HG03097 (cell line): ENCODE data around the gene RACGAP1.
"Not testable (repeated sequence)": the region's sequence is repeated elsewhere in the genome, so short reads cannot be mapped to it uniquely, and the experiment has no call there.

Experiments
- ATAC-seq: cut with Tn5 transposase; IDR thresholded peaks from one replicate; pipeline ENCODE4 v1.9.1; 2021; ENCODE audit not compliant: unreplicated experiment, low FRiP score

Gene RACGAP1

DNA sequence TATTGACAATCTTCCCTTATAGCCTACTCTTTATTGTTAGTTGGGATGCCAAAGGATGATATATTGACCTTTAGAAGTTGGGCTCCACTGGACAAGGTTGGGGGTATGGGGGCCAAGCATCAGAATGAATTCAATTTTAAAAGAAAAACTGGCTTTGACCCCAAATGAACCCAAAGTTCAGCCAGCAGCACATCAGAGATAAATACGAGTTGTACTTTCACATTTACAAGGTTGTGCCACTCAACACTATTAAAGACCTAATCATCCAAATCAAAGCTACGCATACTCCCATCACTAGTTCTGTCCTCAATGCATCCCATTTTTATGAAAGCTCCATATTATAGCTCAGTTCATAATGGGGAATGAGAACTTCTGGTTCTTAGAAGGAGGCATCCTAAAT lies 35.9 kb downstream of the RACGAP1 start:
- not testable (repeated sequence) for ATAC-seq

DNA sequence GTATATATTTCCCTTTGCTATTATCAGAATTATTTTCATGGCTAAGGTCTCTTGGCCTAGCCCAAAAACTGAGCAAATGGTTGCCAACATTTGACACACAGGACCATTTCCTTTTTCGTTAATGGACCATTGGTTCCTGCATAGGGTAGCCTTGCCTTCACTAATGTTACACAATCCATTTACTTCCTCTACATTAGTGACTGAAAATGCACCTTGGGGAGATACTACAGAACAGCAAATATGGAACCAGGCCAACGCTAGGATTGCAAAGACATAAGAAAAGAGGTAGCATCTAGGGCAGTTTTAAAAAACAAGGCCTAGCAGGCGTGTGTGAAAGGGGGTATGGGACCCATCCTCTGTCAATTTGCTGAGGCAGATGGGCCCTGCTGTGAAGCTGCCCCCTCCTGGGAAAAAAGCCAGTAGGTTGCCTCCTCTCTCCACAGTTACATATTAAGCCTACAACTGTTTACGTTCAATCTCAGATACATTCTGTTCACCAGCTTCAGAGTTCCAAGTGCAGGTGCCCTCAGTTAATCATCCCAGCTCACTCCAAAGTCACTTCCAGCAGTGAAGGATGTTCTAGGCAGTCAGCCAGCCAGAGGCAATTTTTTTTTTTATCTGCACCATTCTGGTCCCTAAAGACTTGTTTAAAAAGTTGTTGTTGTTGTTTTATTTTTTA lies 37.5 kb downstream of the RACGAP1 start:
- ATAC-seq = no peak

DNA sequence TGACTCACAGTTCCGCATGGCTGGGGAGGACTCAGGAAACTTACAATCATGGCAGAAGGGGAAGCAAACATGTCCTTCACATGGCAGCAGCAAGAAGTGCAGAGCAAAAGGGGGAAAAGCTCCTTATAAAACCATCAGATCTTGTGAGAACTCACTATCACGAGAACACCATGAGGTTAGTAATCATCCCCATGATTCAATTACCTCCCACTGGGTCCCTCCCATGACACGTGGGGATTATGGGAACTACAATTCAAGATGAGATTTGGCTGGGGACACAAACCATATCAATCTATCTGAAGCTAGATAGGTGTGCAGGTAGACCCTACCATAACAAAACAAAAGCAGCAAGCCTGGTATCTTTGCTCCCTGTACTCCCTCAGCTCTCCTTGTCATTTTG lies 38.8 kb downstream of the RACGAP1 start:
- ATAC-seq = not testable (repeated sequence)

DNA sequence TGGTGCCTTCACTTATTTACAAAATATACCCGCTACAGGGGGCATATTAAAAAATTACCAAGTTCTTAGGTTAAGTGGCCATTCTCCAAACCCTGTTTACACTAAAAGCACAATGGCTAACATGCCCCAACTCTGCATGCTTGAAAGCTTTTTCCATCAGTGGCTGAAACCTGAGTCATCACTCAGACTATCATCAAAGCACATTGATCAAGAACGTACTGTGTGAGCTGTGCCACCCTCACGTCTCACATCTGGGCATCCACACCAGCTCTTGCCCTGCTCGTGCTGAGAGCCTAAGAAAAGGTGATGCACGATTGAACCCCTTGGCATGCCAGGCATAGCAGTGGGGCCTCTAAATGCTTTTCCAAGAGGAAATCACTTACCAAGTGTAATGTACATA lies 39.3 kb downstream of the RACGAP1 start:
- ATAC-seq = no peak

DNA sequence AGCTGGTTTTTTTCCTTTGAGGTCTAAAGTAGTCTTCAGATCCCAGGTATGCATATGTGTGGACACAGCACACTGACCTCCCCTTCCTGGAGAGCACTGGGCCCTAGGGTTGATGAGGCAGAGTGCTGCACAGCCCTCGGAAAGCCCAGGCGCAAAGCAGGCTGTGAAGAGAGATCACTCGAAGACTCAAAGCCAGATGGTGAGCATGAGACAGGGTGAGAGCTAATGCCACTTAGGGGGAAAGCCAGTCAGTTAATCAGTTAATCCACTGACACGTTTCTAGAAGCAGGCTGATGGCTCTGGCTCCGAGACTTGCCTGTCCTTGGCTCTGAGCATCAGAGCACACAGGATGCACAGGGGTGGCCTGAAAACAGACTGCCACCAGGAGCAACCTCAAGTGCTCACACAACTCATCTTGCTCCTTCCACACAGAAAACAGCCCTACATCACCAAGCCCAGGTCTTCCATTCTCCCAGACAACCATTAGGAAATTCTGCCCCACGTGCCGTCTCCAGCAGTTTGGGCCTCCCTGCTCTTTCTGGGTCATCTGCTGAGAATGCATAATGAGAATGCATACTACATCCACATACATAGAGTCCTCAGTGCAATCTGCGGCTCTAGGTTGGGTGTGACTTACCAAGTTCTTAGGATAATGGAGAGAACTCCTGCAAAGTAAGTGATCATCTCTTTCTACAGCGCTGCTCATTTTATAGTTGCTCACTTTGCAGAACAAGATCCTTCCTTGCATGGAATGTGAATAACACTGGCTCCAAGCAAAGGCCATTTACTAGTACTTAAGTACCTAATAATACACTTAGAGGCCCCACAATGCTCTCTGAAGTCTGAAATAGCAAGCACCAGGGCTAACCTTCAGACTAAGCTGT lies 40.6 kb downstream of the RACGAP1 start:
- no peak for ATAC-seq

DNA sequence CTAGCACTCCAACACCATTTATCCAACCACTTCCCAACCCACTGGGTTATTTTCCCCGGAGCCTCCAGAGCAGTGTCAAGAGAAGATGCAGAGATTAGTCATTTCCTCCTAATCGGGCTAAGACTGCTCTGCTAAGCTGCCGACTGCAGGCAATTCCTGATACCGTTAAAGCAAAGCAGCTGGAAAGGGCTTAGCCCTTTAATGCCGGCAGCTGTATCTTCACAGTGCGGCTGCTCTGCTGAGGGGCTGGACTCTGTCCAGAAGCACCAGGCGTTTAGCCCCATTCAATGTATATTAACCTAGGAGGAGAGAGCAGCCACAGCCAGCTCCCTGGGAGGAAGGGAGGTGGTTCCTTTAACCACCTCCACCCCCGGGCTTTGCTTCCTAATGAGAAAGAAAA lies 41.4 kb downstream of the RACGAP1 start:
- no peak for ATAC-seq

DNA sequence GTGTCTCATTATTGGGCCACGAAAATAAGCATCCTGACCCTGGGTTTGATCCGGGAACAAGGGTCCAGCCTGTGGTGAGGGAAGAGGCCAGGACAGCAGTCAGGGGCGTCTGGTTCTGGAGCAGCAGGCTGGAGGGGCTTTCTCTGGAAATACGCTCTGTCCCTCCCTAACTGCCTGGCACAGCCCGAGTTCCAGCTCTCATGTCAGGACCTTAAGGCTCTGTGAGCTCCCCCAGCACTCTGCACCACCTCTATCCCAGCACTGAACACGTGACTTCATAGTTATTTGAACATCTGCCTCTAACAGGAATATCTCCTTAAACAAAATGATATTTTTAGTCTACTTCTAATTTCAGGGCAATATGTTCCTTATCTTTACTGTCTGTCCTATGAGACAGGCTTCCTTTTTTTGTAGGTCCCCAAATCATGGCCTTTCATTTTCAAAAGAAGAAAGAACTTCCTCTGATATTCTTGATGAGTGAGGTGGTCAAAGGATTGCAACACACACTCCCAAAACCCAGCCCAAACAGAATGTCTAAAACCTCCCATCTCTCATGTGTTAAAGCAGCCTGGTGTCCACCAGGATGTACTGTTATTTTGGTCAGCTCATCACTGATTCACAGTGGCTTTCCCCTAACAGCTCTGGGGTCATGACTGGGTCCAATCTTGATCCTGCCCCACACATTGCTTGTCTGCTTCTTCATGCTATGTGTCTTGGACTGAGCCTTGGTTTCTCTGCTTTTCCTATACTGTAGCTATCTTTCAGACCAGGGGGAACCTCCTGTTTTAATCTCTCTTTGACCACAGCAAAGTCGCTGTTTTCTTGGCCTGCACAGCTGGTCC lies 42.8 kb downstream of the RACGAP1 start:
- ATAC-seq = no peak

DNA sequence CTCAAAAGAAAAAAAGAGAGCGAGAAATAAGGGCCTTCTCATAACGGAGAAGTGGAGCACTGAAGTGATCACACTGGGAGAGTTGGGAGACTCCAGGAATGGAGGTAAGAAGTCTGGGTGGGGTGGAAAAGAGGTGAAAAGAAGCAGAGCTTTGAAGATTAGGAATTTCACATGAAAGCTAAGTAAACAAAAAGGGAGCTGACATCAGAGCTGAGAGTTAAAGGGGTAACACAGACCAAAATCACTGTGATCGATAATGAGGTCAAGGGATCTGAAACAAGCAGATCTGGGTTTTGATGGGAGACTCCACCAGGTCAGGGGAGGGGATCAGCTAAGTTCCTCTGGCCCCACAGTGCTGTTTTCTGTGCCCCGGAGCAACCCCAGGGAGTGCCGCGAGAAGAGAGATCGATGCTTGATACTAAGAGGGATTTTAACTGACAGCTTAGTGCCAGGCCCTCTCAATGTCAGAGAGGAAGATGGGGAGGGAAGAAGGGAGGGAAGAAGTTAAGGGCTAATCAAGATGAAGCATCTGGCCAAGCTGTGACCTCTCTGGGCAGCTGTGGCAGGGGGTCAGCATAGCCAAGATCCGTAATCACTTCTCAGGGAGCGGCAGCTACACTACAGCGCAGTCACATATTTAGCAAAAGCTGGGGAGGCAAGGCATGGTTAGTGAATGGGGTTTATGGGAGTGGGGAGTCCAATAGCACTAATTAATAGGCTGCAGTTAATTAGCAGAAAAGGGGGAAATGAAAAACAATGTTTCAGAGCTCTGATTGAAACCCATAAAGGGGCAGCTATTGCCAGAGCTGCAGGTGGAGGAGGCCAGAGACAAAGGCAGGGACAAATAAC lies 44.6 kb downstream of the RACGAP1 start:
- no peak for ATAC-seq

DNA sequence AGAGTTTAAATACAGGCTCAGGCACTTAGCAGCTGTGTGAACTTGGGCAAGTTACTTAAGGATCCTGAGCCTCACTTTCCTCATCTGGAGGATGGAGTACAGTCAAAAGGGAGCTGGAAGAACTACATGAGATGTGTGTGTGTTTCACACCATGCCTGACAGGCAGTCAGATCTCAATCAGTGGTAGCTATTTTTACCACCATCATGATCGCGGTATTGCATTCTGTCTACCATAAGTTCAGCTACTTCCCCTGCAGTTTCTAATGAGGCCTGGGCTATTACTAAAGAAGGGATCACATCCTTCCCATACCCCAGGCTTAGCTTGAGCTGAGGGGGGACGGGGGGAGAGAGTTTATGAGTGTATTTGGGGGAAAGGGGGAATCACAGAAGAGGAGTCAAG lies 45.5 kb downstream of the RACGAP1 start:
- ATAC-seq = no peak

DNA sequence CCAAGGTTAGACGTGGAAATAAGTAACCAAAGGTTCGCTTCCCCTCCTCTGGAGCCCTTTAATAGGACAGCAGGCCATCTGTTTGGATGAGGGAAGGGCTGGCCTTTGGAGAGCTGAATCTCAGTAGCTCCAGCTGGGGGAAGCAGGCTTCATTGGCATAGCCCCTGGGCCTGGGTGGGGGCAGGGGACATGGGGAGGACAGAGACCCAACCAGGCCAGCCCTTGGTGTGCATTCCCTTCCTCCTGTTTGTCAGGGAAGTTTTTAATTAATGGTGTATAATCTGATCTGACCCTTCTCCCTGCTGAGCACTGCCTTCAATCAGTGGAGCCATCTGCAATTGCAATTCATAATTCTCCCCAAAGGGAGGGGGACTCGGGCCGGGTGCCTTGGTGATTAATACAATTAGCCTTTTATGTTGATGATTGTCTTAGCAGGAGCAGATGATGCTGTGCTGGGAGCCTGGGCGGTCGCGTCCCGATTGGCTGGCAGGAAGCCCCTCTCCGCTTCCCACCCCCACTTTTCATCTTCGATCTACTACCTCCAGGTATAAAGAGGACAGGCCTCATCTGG lies 46.2 kb downstream of the RACGAP1 start:
- no peak for ATAC-seq

DNA sequence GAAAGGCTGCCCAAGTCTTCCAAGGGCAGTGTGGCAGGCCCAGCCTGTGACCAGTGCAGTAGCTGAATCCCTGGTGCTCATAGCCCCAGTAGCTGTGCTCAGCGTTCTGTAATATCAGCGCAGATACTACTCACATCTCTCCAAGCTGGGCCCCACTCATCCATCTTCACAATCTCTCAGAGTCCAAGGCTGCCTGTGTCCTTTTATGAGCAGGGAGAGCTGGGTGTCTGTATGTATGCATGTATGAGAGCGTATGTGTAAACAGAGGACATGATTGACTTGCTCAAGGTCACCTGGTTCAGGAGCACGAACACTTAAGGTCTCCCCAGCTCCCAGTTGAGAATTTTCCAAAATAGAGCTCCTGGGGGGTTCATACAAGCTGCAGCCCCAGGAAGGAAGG lies 47.2 kb downstream of the RACGAP1 start:
- ATAC-seq = no peak

DNA sequence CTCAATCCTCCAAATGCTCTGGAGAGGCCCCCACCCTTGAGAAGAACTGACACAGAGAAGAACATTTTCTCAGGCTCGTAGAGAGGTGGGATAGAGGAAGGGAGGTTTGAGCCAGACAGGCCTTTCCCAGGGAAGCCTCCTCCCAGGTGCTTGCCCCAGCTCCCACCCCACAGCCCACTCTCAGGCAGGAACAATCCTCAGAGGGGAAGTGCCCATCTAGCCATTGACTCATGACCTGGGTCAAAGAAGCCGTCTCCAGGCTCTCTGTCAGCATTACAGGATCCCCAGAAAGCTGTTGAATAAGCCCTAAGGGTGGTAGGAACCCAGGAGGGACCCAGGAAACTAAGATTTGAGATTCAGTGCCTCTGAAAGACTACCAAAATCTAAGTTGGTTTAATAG lies 48.7 kb downstream of the RACGAP1 start:
- ATAC-seq = no peak

DNA sequence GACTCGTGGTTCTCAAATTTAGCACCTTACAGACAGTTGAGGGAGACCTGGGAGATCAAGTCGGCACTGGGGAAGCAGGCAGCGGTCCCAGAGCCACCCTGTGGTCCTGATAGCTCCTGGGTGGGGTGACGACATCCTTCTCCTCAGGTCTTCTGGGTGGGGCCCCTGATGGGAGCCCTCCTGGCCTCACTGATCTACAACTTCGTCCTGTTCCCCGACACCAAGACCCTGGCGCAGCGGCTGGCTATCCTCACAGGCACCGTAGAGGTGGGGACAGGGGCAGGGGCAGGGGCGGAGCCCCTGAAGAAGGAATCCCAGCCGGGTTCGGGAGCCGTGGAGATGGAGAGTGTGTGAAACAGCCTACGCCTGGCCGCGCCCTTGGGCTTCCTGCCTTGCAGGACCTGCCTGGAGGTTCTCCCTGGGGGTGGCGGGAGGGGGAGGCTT lies 50.0 kb downstream of the RACGAP1 start:
- ATAC-seq = no peak

DNA sequence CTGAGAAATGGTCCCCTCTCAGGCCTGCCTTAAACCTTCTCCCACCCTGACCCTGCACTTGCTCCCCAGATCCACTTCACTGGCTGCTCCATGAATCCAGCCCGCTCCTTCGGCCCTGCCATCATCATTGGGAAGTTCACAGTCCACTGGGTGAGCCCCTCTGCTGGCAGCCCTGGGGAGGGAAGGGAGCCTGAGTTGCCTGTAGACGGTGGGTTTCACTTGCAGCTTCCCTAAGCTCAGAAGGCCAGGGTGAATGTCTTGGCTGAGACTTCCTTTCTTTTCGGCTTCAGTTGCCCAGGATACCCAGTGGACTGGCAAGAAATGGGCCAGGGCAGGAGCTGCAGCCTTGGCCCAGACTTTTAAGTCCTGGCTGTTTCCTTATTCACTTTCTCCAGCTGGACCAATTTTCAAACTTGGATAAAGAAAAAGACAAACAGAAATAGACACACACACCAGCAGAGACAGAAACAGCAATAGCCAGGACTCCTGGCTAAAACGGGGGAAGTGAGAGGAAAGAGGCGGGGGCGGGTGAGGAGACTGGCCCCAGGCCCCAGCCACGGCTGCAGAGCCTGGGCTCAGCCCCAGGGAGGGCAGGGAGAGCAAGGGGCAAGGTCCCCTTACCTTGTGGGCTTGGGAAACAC lies 50.5 kb downstream of the RACGAP1 start:
- ATAC-seq = no peak

DNA sequence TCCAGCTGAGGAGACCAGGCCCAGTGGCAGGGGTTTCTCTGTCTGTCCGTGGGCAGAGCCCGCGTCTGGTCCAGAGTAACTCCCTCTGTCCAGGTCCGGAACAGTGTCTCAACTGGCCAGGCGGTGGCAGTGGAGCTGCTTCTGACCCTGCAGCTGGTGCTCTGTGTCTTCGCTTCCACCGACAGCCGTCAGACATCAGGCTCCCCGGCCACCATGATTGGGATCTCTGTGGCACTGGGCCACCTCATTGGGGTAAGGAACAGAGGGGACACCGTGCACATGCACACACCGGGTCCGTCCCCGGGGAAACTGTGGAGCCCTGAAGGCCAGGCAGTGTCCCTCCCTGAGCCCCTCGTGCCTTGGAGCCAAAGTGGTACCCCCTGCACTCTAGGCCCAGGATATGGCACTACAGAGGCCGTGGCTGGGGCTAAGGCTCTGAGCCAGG lies 51.0 kb downstream of the RACGAP1 start:
- ATAC-seq = no peak

DNA sequence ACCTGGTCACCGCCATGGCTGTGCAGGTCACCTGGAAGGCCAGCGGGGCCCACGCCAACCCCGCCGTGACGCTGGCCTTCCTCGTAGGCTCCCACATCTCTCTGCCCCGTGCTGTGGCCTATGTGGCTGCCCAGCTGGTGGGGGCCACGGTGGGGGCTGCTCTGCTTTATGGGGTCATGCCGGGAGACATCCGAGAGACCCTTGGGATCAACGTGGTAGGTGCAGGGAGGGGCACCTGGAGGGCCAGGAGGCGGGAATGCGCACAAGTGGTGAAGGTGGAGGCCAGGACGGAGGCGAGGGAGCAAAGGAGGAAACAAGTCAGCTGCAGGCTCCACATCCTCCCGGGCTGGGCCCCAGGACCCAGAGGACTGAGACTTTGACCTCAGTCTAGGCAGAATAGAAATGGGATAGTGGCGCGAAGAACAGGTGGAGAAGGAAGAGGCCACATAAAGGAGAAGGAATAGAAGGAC lies 51.9 kb downstream of the RACGAP1 start:
- ATAC-seq = no peak

DNA sequence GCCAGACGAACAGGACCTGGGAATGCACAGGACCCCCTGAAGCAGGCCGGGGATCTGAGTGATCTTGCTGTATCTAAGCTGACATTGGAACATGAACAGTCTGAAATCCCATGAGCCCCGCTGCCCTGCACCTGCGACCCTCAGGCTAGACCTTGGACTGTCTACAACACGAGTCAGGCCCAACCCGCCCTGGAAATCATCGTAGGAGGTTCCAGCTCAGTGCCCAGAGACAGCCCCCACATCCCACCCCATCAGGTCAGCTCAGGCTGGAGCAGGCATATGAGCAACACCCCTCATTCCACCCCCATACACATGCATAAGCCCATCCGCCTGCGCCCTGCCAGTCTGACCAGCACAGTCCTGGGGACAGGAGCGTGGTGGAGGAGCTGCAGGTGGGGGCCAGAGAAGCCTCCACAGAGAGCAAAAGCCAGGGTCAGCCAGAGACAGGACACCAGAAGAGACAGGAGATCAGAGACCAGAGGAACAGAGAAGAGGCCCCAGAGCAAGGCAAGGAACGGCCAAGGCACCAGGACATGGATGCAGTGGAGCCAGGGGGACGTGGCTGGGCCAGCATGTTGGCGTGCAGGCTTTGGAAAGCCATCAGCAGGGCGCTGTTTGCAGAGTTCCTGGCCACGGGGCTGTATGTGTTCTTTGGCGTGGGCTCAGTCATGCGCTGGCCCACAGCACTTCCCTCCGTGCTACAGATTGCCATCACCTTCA lies 52.5 kb downstream of the RACGAP1 start, which contains the start of gene AQP6:
TSS of gene AQP6 (plus strand) at position 307 of the 720 bp plus-strand sequence. CDS start at position 534, 227 bp downstream.
- no peak for ATAC-seq

DNA sequence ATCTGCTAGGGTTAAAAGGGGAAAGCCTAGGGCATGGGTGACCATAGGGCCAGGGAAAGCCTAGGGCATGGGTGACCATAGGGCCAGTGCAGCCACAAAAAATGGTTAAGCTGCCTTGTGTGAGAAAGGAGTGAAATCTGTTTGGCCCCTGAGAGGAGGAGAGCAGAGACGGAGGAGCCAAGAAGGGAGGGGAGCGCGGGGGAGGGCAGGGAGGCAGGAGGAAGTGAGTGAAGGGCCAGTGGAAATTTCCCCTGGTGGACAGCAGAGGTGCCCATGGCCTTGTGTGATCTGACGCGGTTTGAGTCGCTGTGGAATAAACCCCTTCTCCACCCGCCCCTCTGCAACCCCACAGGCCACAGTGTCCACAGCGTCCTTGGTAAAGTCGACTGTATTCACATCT lies 53.2 kb downstream of the RACGAP1 start:
- ATAC-seq = no peak
